ENCODE data around the gene CEP104. TPM values are rescaled to one million over a fixed set of nuclear protein-coding genes. Genes with fewer than 3 reads are reported as not detected.

The CEP104 gene
- total and polyA plus RNA-seq, 4 donors = 7.5 to 23.2 (median 12.0) TPM

GRCh38 chr1:3807769-3808168, 49.2 kb downstream of the CEP104 start:
- H3K27ac ChIP-seq (ENCODE audit: low read depth in 1 of 2, low read length in 2 of 2) = no peak overlapping the region
- H3K4me3 ChIP-seq (ENCODE audit: low read depth in 1 of 3, low read length in 3 of 3) = no peak overlapping the region

More at GRCh38 chr1:3807769-3808168, 49.2 kb downstream of the CEP104 start:
- Histone ChIP-seq H3K4me1 (ENCODE audit: control insufficient read depth in 4 of 4, insufficient read depth in 4 of 4, low read length in 3 of 4) (no peaks in the 10 kb centered on the region), H3K9me3 (ENCODE audit: control insufficient read depth in 4 of 4, low read length in 3 of 4) (no peaks in the 10 kb centered on the region), H3K9ac (ENCODE audit: low read depth in 1 of 2, low read length in 2 of 2) (no peak overlapping the region), H3K27me3 (ENCODE audit: control insufficient read depth in 4 of 4, insufficient read depth in 4 of 4, low read length in 3 of 4) (peaks cover 0 to 4% (median 0%) of the 10 kb centered on the region in 4 donors), H3K36me3 (ENCODE audit: control insufficient read depth in 4 of 4, insufficient read depth in 3 of 4, low read depth in 1 of 4, low read length in 3 of 4) (no peaks in the 10 kb centered on the region)
- WGBS = 84% methylated on average over 5 of the region's 5 CpGs
- DNase-seq (ENCODE audit: low spot score) = no peak
- TF ChIP-seq RXRA (IDR thresholded peaks at IDR 0.05) (no peak), FOXA2 (IDR thresholded peaks at IDR 0.05) (no peak), JUND (IDR thresholded peaks at IDR 0.05) (no peak), GABPA (IDR thresholded peaks at IDR 0.05 in 1 of 2, conservative IDR thresholded peaks at IDR 0.05 in 1 of 2) (no peak), ZBTB33 (IDR thresholded peaks at IDR 0.05) (no peak), FOXA1 (IDR thresholded peaks at IDR 0.05) (no peak), REST (IDR thresholded peaks at IDR 0.05) (no peak), RAD21 (IDR thresholded peaks at IDR 0.05) (no peak), HNF4G (IDR thresholded peaks at IDR 0.05) (no peak), EGR1 (IDR thresholded peaks at IDR 0.05; ENCODE audit: low read depth in 2 of 2) (no peak), SP1 (IDR thresholded peaks at IDR 0.05) (no peak), NR2F2 (IDR thresholded peaks at IDR 0.05) (no peak), TAF1 (conservative IDR thresholded peaks at IDR 0.05) (no peak), YY1 (IDR thresholded peaks at IDR 0.05) (no peak), ATF3 (IDR thresholded peaks at IDR 0.05) (no peak), HNF4A (conservative IDR thresholded peaks at IDR 0.05) (no peak), CTCF (IDR thresholded peaks at IDR 0.05; ENCODE audit: low read depth, low read length, missing input control) (no peak)

Measured in liver (tissue), 9 donors.